Activated naive CD4-positive, alpha-beta T cell (primary cell): ENCODE measurements around the gene UGT2B17.
"Not testable (repeated sequence)": the region's sequence is repeated elsewhere in the genome, so short reads cannot be mapped to it uniquely, and the experiment has no call there.

Experiments used
- DNase-seq, 4 experiments: peaks; one replicate each; lab custom pipeline; 2025; lab: John Stamatoyannopoulos, UW

UGT2B17 gene

DNA sequence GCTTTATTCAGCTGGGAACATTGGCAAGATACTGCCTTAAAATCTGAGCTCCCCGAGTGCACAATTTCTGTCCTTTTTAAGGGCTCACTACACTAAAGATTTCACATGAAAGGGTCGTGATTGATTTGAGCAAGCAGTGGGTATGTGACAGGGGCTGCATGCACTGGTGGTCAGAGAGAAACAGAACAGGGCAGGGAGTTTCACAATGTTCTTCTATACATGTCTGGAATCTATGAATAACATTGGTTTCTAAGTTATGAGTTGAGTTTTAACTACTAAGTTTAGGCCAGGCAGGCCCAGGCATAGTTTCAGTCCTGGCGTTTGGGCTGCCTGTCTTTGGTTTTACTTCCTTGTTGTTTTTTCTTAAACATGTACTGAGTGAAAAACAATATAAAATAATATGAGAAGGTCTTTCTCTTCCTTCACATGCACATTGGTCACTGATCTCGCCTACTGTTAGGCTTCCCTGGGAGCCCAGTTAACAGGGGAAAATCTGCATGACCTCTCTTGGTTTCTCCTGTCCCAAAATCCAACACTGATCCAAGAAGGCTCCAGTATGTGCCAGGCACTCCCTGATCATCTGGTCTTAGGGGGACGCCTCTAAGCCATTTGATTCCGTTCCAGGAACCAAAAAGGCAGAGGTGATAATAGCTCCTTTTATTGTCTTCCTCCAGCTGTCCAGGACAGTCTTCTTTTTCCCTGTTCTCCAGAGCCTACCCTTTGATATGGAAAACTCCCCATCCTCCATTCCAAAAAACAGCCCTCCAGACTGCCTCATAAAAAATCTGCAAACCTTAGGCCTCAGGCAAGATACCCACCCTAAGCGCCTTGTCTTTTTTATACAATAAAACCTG, at the start of gene UGT2B17:
TSS of gene UGT2B17 (minus strand) at position 51 of the 854 bp plus-strand sequence. CDS start 7,838 bp downstream, outside the sequence.
- no peak for DNase-seq

DNA sequence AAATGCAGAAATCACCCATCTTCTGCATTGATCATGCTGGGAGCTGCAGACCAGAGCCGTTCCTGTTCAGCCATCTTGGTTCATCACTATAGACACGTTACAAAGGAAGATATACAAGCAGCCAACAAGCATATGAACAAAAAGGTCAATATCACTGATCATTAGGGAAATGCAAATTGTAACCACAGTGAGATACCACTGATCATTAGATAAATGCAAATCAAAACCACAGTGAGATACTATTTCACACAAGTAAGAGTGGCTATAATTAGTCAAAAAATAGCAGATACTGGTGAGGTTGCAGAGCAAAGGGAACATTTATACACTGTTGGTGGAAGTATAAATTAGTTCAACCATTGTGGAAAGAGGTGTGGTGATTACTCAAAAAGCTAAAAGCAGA, 46.6 kb upstream of the UGT2B17 start:
- DNase-seq: not testable (repeated sequence)

- DNase-seq: no peak
Measured at GRCh38 chr4:68617003-68617698, 41.0 kb upstream of the UGT2B17 start.

DNA sequence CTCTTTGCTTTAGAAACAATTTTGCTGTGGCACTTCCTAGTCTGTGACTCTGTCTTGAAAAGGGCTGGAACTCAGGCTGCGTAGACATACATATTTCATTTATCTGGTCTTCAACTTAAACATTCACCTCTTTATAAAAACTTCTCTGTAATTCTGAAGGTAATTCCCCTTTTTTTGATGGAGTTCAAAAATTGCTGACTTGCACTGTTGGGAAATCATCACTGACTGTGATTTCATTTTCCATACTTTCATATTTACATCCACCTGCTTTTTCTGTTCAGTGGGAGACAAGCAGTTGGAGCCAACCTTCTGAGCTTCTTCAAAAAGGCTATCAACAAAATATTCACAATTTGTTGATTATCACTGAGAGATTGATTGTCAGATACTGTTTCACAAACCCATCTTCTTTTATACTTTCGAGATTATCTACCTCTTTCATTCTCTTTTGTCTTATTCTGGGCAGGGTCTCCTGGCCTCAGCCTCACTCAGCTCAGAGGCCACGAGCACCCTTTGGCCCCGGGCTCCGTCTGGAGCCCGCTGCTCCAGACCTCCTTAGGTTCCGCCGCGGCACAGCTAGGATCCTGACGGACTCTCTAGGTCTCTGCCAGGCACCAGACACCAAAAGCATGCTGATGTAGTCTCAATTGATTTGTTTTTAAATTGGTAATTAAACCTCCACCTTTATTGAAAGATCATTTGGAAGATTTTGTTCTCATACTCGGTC, 39.7 kb upstream of the UGT2B17 start:
- DNase-seq: no peak

DNA sequence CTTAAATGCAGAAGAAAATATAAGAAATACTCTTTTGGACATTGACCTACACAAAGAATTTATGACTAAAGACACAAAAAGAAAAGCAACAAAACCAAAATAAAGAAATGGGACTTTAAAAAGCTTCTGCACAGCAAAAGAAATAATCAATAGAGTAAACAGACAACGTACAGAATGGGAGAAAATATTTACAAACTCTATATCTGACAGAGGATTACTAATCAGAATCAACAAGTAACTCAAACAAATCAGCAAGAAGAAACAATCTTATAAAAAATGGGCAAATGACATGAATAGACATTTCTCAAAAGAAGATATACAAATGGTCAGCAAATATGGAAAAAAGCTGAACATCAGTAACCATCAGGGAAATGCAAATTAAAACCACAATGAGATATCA, 37.6 kb upstream of the UGT2B17 start:
- no peak for DNase-seq

DNA sequence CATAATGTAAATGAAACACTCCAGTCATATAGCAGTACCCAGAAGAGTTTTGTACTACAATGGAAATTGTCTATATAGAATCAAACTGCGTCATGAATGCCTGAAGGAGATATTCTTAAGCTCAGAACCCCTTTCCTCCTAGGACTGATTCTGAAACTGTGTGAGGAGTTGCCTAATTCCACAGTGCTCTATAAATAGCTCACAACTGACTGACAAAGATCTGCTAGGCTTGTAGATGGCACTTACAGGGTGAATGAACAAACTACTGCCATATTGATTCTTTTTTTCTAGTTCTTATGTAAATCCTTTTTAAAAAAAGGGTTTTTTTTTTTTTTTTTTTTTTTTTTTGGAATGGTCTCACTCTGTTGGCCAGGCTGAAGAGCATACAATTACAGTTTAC, 30.1 kb upstream of the UGT2B17 start:
- no peak for DNase-seq

DNA sequence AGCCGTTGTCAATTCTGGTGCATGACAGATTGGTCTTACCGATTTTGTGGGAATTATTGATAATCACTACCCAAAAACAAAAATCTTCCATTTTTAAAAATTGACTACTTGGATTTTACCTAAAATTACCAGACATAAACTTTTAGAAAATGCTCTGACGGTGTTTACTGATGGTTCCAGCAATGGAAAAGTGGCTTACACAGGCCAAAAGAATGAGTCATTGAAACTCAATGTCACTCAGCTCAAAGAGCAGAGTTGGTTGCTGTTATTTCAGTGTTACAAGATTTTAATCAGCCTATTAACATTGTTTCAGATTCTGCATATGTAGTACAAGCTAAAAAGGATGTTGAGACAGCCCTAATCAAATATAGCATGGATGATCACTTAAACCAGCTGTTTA, 23.0 kb upstream of the UGT2B17 start:
- DNase-seq: no peak

DNA sequence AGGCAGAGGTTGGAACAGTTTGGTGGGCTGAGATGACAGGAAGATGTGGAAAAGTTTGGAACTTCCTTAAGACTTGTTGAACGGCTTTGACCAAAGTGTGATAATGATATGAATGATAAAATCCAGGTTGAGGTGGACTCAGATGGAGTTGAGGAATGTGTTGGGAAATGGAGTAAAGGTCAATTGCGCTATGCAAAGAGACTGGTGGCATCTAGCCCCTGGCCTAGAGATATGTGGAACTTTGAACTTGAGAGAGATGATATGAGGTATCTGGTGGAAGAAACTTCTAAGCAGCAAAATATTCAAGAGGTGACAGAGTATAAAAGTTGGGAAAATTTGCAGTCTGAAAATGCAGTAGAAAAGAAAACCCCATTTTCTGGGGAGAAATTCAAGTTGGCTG, 21.4 kb upstream of the UGT2B17 start:
- no peak for DNase-seq

- DNase-seq: no peak
Measured at GRCh38 chr4:68594678-68595077, 18.6 kb upstream of the UGT2B17 start.

DNA sequence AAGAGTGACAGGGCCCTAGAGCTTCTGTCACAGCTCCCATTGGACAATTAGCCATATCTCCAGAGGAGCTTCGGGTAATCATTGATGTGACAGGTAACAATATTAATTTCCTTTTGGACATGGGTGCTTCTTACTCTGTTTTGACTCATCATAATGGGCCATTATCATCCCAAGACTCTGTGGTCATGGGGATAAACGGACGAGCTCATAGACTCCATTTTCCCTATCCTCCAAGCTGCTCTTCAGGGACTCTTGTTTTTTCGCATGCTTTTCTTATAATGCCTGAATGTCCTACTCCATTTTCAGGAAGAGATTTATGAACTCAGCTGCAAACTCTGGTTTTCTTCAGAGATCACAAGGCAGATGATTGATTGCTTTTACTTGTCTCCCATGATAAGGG, 17.0 kb upstream of the UGT2B17 start:
- no peak for DNase-seq

- DNase-seq: no peak
Measured at GRCh38 chr4:68592673-68593072, 16.6 kb upstream of the UGT2B17 start.

GRCh38 chr4:68591204-68591603, 15.1 kb upstream of the UGT2B17 start:
- no peak for DNase-seq

DNA sequence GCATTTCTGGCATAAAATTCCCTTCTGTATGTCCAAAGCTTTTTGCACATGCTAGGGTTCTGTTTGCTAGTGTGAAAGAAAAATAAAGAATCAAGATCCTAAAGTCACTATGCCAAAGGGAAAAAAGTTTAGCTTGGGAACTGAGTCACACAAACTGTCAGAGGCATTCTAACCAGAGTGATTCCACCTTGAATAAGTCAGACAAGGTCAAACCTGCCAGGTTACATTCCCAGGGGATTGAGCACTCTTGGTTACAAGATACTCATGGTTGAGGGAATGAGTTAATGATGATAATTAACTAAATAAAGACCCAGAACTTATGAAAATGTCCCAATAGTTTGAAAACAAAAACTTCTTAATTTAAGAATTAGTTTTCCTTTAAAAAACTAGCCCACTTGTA, 13.7 kb upstream of the UGT2B17 start:
- DNase-seq: no peak

- no peak for DNase-seq
Measured at GRCh38 chr4:68582339-68582717, 6.2 kb upstream of the UGT2B17 start.

DNA sequence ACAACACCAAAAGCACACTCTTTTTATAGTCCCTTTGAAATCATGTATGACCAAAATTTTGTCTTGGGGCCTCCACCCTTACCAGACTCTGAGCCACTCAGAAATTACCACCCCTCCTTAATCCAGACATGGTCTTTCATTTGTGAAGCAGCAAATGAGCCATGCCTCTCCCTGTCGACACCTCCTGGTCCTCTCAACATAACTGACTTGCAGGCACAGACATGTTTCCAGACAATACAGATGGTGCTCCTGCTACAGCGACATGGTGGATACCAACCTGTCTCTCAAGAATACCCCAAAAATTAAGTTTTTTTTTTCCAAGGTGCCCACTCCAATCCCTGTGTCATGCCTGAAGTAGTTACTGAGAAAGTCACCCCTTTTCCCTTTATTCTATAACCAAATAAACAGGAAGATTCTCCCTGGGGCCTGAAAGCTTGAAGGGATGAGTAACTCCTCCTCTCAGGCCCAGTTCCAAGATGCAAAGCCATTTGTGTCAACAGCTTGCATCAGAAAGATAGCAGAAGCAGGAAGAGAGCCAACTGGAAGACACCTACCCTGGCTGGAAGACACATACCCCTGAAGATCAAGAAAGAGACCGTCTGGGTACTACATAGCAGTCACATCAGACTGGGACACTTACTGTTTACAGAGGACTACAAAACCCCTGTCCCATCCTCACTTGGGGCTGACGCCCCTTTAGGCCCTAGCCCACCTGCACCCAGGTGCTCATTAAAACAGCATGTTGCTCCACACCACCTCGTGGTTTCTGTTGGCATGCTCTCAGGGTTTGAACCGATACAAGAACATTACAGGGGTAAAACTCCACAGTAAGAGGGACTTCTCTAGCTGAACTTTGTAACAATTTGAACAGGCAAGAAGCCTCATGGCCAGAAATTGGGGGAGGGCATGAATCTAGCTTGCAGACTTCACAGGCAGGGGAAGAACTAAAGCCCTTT, 5.5 kb upstream of the UGT2B17 start:
- DNase-seq: no peak

- DNase-seq: no peak
Measured at GRCh38 chr4:68577590-68577989, 1.5 kb upstream of the UGT2B17 start.

- DNase-seq: not testable (repeated sequence)
Measured at GRCh38 chr4:68575636-68576035, 486 bp downstream of the UGT2B17 start.

DNA sequence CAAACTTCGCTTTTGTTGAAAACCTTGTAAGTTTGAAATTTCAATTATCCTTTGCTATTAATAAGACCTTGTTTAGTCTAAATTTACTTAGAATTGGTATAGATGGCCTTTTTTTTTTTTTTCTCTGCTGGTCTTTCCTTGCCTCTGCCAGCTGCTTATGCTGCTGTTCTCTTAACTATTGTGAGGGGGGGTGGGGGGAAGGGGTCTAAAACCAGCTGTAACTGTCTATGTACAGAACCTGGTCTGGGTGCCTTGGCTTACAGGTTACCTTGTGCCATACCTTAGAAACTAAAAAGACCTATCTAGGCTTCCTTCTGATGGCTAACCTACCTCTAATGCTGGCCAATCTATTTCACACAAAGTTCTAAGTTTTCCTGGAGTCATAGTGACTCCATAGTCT, 1.0 kb downstream of the UGT2B17 start:
- DNase-seq: no peak

GRCh38 chr4:68572653-68573170, 3.4 kb downstream of the UGT2B17 start:
- no peak for DNase-seq

DNA sequence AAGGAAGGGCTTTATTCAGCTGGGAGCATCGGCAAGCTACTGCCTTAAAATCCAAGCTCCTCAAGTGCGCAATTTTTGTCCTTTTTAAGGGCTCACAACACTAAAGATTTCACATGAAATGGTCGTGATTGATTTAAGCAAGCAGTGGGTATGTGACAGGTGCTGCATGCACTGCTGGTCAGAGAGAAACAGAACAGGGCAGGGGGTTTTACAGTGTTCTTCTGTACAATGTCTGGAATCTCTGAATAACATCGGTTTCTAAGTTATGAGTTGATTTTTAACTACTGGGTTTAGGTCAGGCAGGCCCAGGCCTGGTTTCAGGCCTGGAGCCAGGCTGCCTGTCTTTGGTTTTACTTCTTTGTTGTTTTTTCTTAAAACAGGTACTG, 6.0 kb downstream of the UGT2B17 start:
- no peak for DNase-seq

DNA sequence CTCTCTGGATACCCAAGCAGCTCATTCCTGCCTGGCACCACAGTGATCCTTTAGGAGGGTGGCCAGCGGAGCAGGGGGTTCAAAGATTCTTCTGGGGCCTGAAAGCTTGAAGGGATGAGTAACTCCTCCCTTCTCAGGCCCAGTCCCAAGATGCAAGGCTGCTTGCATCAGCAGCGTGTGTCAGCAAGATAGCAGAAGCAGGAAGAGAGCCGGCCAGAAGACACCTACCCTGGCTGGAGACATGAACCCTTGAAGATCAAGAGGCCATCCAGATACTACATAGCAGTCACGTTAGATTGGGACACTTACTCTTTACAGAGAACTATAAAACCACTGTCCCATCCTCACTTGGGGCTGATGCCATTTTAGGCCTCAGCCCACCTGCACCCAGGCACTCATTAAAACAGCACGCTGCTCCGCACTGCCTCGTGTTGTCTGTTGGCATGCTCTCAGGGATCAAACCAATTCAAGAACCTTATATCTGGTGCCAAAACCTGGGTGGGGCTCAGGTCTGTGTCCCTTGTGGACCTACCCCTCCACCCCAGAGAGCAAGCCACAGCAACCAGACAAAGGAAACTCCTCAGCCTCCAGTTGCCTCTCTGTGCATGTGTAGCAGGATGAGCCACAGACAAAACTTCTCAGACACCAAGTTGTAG, 6.5 kb downstream of the UGT2B17 start:
- DNase-seq: no peak
